ENCODE measurements around the gene CITED2.
"Not testable (repeated sequence)": the region's sequence is repeated elsewhere in the genome, so short reads cannot be mapped to it uniquely, and the experiment has no call there.

CITED2 gene

DNA sequence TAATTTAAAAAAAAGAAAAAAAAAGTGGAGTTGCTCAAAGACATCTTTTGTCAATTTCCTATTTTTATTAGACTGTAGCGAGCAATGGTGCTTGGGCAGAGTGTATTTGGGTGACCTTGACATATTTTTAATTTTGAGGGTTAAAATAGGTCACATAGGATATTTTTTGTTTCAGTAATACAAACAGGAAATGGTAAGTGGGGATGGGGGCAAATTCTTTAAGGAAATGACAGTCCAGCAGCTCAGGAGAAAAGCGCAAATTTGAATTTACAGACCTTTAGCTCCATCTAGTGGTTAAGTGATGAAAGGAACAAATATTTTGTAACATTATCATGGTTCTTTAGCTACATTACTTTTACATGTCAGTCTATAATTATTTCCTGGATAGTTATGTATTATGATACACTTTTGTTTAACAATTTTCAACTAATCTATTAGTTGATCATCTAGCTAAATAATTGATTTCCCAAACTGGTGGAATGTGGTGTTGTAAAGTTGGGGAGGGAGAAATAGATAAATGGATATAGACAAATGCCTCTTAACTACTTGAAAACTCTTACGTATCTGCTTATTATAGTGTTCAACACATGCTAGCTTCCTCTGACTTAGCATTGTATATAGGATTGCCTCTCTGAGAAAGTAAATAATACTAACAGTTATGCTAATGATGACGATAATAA lies 10.0 kb downstream of the CITED2 start:
- DNase-seq = peak; percentile 63

DNA sequence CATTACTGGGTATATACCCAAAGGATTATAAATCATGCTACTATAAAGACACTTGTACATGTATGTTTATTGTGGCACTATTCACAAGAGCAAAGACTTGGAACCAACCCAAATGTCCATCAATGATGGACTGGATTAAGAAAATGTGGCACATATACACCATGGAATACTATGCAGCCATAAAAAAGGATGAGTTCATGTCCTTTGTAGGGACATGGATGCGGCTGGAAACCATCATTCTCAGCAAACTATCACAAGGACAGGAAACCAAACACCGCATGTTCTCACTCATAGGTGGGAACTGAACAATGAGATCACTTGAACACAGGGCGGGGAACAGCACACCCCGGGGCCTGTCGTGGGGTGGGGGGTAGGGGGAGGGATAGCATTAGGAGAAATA lies 10.7 kb downstream of the CITED2 start:
- not testable (repeated sequence) for DNase-seq

DNA sequence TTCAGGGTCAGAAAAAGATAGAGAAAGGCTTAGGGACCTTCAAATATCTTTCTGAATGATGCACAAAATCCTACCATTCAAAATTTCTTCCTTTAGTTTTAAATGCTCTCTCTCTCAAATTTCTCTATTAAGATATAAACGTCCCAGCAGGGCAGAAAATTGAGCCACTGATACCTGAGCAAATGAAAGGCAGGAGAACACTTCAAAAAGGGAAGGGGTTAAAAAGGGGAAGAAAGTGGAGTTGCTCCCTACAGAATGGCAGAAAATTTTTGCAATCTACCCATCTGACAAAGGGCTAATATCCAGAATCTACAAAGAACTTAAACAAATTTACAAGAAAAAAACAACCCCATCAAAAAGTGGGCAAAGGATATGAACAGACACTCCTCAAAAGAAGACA lies 11.3 kb downstream of the CITED2 start:
- not testable (repeated sequence) for DNase-seq

DNA sequence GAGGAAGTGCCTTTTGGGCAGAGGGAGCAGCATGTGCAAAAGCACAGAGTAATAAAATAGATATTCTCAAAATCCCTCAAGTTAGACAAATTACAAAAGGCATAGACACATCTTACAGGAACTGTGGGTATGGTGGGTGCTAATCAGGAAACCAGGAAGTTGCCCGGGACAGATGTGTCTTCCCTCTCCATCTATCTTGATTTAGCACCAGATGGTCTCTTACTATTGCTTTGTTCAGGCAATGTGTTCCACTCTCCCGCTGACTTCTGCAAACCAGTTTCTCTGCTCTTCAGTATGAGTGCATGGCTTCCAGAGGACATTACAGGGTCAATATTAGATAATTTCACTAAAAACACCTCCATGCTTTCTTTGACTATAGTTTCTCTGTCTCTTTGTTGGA lies 13.2 kb downstream of the CITED2 start:
- no peak for DNase-seq

DNA sequence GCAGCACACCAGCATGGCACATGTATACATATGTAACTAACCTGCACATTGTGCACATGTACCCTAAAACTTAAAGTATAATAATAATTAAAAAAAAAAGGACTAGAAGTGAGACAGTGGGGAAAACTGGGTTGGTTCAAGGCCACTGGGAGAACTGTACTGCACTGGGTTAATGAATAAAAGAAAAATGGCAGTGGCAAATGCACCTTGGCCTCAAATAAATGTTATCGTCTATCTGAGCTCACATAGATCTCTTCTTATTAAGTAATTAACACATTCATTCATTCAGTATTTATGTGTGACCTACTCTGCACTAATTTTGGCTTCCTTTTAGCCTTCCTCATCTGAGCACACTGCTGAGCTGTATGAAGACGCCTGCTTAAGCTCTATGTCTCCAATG lies 17.5 kb downstream of the CITED2 start:
- DNase-seq = no peak

DNA sequence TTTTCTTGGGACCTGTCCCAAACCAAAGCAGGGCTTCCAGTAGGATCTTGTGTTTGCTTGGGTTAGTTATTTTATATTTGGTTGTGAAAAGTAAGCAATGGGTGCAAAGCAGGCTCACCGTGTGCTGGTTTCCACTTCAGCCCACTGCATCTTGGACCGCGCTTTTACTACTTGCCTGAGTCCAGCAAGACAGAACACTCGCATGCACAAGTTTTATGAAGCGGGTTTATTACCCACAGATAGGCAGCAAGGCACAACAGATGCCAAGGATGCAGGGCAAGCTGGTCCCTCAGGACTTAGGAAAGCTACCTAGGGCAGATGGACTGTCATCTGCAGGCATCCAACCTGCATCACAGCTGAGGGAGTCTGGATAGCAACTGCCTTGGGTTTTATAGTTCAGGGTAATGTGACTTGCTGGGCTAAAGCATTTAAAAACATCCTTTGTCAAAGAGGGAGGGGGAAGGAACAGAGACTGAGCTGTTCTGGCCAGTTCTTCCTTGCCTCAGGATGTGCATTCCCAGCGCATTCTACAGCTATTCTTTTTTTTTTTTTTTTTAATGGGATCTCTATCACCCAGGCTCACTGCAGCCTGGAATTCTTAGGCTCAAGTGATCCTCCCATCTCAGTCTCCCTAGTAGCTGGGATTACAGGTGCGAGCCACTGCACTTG lies 18.5 kb downstream of the CITED2 start:
- DNase-seq = no peak

DNA sequence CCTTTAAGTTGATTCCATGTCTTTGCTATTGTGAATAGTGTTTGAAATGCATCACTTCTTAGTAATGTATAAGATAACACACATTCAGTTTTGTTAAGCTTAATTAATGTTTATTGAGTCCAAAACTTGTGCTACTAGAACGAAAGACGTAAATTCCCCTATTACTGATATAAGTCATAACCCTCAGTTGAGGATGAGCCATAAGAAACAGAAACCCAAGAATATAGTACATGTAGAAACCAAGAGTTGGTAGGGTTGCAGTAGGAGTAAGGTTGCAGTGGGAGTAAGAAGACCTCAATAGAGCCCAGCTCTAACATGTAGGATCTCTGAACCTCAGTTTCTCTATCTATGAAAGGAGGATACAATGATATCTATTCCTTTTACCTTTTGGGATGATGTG lies 19.3 kb downstream of the CITED2 start:
- no peak for DNase-seq

DNA sequence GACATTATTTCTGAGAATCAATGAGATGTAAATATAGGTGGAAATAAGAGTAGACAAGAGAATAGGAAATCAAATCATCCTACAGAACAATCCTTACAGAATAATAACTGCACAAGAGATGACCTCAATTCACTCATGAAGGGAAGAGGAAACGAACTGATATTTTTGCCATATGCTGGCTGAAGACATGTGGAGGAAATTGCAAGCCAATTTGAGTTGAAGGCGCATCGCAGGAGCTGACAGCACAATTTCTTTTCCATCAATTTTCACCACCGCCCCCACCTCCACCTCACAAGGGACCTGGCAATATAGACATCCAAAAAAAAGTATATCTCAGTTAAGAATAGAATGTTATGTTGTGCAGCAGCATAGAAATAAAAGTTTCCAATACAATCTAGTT lies 20.3 kb downstream of the CITED2 start:
- DNase-seq = no peak

DNA sequence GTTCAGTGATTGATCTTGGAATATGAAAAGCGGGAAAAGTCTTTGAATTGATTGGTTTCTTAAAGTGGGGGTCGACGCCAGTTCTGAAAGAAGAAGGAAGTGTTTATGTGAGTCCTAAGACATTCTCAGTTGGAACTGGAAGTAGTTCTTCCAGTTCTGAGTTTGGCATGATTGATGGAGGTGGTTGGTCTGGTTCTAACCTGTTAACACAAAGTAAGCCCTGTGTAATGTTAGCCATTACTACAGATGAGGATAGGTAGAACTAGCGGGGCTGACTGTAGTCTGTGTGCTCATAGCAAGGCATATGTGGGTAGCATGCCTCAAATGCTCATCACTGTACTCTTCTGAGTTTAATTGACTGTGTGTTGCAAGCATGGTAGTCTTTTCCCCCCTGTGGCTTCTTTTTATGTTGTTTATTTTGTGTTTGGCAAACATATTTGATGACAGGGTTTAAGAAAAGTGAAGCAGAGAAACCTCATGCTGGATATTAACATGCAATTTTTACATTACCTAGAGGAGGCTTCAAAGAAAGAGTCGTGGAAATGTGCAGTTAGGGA lies 24.9 kb downstream of the CITED2 start:
- DNase-seq = no peak

DNA sequence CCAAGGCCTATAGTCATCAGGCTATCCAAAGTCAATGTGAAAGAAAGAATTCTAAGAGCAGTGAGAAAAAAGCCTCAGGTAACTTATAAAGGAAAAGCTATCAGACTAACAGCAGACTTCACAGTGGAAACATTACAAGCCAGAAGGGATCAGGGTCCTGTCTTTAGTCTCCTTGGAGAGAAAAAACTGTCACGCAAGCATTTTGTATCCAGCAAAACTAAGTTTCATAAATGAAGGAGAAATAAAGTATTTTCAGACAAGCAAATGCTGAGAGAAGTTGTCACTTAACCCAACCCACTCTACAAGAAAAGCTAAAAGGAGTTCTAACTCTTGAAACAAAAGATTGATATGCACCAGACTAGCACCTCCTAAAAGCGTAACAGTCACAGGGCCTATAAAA lies 28.1 kb downstream of the CITED2 start:
- no peak for DNase-seq

DNA sequence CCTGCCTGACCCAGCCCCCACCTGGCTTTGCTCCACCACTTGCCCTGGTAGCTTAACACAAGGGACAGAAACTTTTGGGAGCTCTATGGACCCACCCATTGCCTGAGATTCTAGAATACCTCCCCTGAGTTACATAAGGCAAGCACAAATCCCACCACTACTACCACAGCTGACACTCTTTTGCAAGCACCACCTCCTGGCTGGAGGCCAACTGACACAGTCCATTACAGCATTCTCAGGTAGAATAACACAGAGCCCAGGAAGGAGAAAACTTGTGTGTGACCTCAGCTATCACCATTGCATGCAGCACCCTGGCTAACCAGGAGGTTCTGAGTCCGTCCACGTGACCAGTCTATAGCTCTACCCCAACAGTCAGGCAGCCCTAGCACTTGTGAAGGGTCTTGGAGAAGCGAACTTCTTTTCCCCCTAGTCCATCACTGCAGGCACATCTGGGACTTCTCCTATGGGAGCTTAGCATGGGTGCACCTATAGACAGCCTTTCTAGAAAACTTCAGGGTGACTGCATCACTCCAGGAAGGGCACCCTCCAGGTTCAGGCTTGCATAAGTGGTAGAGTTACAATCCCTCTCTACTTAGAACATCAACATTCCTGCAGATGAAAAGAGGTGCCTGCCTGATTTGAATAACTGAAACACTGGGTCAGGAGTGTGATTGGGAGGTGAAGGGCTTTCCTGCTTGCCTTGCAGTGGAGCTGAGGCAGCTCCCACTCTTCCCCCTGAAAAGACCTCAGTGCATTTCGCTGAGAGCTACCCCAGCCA lies 30.1 kb downstream of the CITED2 start:
- no peak for DNase-seq

DNA sequence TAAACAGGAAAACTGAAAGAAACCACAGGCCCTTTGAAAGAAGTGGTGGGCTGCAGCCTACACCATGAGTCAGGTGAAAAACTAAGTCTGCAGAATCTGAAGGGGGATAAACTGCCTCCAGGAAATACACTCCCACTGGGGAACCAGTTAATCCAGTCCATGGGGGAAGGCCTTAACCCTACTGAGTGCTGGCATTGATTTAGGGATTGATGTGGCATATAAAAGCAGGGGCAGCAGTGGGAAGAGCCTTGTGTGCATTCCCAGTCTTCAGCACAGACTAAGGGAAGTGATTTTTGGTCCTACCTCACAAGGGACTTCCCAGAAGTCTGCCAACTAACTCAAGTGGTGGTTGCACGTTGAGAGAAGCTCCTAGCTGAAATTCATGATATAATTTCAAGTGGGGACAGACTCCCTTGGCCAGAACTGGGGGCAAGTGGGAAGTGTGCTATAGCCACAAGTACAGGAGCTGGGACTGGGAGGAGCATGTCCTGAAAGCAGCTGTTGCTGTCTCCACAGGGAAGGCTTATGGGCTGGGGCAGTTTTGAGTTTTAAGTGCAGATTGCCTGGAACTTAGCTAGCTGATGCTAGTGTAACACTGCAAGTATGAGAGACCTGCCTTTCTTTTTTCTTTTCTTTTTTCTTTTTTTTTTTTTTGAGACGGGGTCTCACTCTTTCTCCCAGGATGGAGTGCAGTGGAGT lies 31.2 kb downstream of the CITED2 start:
- no peak for DNase-seq

DNA sequence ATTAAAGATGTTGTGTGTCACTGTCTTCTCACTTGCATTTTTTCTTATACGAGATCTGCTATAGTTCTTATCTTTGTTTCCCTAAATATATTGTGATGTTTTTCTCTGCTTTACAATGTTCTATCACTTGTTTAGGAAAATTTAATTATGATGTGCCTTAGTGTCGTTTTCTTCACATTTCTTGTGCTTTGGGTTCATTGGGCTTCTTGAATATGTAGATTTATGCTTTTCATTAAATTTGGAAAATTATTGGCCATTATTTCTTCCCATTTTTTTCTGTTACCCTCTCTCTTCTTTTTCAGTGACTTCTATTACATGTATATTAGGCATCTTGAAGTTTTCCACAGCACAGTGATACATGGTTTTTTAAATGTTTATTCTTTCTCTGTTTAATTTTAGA lies 33.4 kb downstream of the CITED2 start:
- no peak for DNase-seq

DNA sequence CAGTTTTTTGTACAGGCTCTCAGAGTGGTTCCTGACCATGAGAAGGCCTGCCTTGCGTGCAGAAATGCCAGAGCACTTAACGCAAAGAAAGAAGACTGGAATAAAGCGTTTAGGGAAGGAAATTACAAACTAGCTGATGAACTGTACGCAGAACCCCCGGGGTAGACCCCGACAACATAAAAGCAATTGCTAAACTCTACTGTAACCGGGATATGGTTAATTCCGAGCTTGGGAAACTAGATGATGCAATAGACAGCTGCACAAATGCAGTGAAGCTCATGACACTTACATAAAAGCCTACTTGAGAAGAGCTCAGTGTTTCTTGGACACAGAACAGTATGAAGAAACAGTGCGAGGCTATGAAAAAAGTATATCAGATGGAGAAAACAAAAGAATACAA lies 35.7 kb downstream of the CITED2 start:
- no peak for DNase-seq

DNA sequence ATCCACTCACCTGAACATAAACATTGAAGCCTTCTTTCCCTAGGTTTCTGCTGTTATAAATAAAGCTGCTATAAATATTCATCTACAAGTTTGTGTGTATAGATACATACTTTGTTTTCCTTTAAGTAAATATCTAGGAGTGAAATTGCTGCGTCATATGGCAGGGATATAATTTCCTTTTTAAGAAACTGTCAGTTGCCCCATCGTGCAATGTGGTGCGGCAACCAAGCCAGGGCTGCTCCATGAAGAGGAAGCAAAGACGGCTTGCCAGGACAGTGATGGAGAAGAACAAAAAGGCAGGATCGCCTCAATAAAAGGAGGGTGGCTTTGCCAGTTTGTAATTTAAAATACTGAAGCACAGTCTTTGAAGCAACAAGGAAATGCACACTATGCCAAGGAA lies 36.6 kb downstream of the CITED2 start:
- no peak for DNase-seq

DNA sequence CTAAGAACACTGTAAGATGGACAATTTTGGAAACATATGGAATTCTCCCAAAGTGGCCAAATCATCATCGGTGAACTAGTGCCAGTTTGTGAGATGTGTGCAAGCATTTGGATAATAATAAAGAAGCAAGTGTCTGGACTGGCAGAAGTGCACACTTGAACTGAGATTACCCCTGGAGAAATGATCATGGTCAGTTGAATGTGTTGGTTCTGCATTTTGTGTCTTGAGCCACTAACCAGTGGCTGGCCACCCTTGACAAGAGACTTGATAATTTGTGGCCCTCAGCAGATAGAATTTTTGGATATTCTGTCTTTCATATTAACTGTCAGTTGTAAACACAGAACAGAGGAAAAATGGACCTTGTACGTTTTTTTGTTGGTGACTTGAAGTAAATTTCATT lies 37.4 kb downstream of the CITED2 start:
- no peak for DNase-seq

DNA sequence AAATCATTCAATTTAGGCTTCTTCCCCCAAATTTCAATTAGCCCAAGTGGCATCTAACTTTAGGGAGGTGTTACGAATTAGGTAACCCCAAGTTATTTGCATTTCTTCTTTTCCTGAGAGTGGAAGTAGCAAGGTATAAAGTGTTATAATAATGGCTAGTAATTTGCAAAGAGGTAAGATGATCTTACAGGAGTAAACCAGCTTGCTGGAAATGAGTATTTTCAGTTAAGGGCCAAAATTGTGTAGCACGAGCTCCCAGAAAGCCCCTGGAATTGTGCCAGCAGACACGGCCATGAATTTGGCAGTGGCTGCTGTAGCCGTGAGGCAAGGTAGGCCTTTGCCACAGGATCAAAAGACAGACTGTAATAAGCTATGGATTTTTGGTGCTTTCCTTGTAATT lies 38.0 kb downstream of the CITED2 start:
- DNase-seq = no peak

DNA sequence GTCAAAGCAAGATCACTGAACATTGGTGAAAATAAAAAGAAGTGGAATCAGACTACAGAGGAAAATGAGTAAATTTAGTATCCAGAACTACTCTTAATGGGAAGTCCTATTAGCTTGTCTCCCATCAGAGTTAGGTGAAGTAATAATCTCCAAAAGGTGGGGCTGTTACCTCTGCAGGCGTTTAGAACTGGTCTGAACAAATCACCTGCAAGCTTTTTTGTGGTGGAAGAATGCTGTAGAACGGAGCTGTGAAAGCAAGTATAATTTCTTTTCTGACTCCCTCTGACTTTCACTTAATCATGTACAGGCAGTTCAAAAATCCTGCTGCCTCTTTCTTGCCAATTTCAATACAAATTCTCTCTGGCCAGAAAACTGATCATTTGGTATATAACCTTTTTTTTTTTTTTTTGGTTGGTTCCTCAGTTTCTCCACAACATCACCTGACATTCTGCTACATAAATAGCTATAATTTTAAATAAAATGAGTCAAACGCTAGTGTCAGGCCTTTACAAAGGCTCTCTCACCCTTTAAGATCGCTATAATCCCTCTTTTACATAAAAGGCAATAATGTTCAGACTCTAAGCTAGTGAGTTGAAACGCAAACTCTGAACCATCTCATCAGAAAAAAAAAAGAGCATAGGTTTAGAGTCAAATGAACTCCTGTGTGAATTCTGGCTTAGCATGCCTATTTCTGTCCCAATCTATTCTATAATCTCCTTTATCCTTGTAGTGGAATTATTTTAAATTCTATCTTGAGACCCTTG lies 38.8 kb downstream of the CITED2 start:
- DNase-seq = no peak

DNA sequence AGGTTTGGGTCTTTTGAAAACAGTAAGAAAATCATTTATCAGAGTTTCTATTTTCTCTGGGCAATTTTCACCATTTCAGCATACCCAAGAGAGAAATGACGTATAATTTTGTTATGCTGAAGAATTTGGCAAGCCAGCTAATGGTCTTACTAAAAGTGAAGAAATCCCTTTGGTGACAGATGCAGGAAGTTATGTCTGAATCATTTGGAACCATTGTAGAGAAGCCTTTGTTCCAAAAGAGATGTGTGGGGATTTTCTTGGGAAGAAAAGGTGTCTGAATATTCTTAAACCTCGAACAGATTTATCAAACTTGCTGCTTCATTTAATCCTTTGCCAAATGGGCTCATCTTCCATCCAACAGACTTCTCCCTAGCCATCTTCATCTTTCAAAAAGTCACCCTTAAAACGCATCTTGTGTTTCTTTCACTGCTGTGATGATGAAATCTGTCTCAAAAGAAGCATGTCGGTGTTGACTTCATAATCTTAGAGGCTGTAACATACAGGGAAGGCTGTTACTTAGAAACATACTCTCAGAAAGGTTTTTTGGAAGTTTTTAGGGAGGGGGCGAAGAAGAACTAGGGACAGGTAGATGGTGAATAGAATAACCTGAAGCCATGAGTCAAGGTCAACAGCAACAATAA lies 39.5 kb downstream of the CITED2 start:
- no peak for DNase-seq

DNA sequence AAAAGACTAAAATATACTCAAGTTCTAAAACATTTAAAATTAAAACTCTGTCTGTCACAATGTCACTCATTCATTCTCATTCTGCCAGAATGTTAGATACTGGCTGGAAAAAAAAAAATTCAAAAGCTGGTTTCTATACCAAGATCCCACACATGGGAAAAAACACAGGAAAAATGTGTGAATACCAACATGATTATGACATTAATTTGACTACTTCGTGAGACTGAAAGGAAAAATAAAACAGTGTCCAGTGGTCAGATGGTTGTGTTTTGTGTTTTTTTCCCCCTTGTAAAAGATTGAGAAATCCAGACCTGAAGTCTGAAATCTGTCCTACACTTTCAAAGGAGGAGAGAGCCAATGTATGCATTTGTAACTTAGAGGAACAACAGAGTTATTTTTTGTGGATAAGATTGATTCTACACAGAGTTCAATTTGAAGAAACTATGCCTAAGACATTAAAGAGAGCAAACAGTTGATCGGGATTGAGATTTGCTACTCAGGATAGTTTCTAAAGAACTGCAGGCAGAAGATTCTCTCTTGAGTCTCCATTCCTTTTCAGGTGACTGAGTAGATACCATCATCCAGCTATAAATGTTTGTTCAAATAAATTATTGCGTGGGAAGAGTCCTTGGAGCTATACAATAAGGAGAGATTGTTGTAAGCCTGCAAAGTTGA lies 43.5 kb downstream of the CITED2 start:
- no peak for DNase-seq

DNA sequence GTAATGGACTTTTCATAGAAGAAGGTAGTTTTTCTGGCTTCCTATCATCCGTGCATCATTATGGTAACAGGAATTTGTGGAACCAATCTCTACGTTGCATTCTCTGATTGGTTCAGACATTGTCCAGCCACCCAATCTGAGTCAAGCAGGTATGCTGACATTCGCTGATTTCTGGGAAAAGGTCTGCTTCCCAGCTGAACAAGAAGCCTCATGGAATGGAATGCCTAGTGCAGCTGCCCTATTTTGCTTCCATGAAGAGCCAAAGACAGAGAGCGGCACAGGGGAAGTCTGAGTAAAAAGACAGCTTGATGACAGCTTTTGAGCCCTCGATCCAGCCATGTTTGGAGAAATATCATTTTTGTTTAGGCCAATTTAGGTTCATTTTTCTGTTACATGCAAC lies 44.1 kb downstream of the CITED2 start:
- DNase-seq = no peak

Measured in activated CD4-positive, alpha-beta T cell treated with anti-CD3 and anti-CD28 coated beads, Interleukin-2, amount 50 U/mL, for 16 hours (primary cell).